GM19240 (cell line): ENCODE results near the gene SIL1.

Source experiments
- DNase-seq: peaks from one replicate; pipeline ENCODE4 v3.0.0; 2011; ENCODE audit warnings: low spot score; ENCODE audit not compliant: insufficient read length

Gene SIL1

GRCh38 chr5:138945421-138946240, 252.5 kb downstream of the SIL1 start:
- DNase-seq = no peak

- DNase-seq = no peak
Measured at GRCh38 chr5:138944527-138945322, 253.4 kb downstream of the SIL1 start.

GRCh38 chr5:138943599-138944173, 254.5 kb downstream of the SIL1 start:
- no peak for DNase-seq

GRCh38 chr5:138942861-138943260, 255.3 kb downstream of the SIL1 start:
- DNase-seq = no peak

GRCh38 chr5:138942066-138942465, 256.1 kb downstream of the SIL1 start:
- DNase-seq = no peak

GRCh38 chr5:138938526-138938925, 259.6 kb downstream of the SIL1 start:
- DNase-seq = no peak

- DNase-seq = no peak
Measured at GRCh38 chr5:138937392-138938387, 260.5 kb downstream of the SIL1 start.

GRCh38 chr5:138936968-138937345, 261.2 kb downstream of the SIL1 start:
- no peak for DNase-seq

- DNase-seq = no peak
Measured at GRCh38 chr5:138936225-138936967, 261.8 kb downstream of the SIL1 start.

- DNase-seq = no peak
Measured at GRCh38 chr5:138935466-138935865, 262.7 kb downstream of the SIL1 start.

- DNase-seq = no peak
Measured at GRCh38 chr5:138934971-138935370, 263.2 kb downstream of the SIL1 start.

GRCh38 chr5:138933522-138934290, 264.5 kb downstream of the SIL1 start:
- no peak for DNase-seq

- DNase-seq = no peak
Measured at GRCh38 chr5:138932171-138932810, 265.9 kb downstream of the SIL1 start.

GRCh38 chr5:138930371-138931097, 267.6 kb downstream of the SIL1 start:
- no peak for DNase-seq

- DNase-seq = no peak
Measured at GRCh38 chr5:138929571-138929955, 268.6 kb downstream of the SIL1 start.

GRCh38 chr5:138927979-138928378, 270.2 kb downstream of the SIL1 start:
- no peak for DNase-seq

GRCh38 chr5:138927544-138927943, 270.6 kb downstream of the SIL1 start:
- DNase-seq = no peak

GRCh38 chr5:138926688-138927448, 271.3 kb downstream of the SIL1 start:
- DNase-seq = no peak
